ENCODE measurements around the gene PARP14. TPM values are rescaled to one million over a fixed set of nuclear protein-coding genes. Genes with fewer than 3 reads are reported as not detected.

Gene PARP14
- total and polyA plus RNA-seq, 11 donors, result 5.0 to 104 (median 12.5) TPM

DNA sequence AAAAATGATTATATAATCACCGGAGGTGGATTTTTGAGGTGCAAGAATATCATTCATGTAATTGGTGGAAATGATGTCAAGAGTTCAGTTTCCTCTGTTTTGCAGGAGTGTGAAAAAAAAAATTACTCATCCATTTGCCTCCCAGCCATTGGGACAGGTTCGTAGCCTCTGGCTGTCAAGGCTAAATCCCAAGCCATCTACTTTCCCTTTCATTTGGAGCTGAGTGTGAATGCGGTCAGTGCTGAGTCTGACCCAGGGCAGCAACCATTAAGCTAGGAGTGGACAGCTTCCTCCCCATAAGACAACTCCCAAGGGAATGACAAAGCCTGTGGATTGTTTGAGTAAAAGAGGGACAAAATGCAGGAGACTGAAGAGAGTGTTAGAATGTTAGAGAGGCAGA, 33.6 kb downstream of the PARP14 start:
- intact Hi-C loops (cut with DNase I), result no loop called here
- 62 to 74% (median 65%) methylated on average over 3 of the region's 3 CpGs for WGBS, 4 donors
- H3K36me3 ChIP-seq, result peaks cover 0 to 89% (median 37%) of the 10 kb centered on the region in 9 donors
- H3K4me3 ChIP-seq, result no peak overlapping the region
- no peak overlapping the region for H3K27ac ChIP-seq
- DNase-seq, result no peak
- H3K4me1 ChIP-seq, result peaks cover 0 to 9% (median 0%) of the 10 kb centered on the region in 12 donors
- no peak for TF ChIP-seq POLR2A (IDR thresholded peaks at IDR 0.05)
- TF ChIP-seq, protein P1, sequence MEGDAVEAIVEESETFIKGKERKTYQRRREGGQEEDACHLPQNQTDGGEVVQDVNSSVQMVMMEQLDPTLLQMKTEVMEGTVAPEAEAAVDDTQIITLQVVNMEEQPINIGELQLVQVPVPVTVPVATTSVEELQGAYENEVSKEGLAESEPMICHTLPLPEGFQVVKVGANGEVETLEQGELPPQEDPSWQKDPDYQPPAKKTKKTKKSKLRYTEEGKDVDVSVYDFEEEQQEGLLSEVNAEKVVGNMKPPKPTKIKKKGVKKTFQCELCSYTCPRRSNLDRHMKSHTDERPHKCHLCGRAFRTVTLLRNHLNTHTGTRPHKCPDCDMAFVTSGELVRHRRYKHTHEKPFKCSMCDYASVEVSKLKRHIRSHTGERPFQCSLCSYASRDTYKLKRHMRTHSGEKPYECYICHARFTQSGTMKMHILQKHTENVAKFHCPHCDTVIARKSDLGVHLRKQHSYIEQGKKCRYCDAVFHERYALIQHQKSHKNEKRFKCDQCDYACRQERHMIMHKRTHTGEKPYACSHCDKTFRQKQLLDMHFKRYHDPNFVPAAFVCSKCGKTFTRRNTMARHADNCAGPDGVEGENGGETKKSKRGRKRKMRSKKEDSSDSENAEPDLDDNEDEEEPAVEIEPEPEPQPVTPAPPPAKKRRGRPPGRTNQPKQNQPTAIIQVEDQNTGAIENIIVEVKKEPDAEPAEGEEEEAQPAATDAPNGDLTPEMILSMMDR (IDR thresholded peaks at IDR 0.05), result no peak
- H3K9me3 ChIP-seq, result peaks cover 0 to 7% (median 0%) of the 10 kb centered on the region in 12 donors
- H3K27me3 ChIP-seq, result no peaks in the 10 kb centered on the region
- peak in 2 of 4 donors; percentile 20 to 76 for ATAC-seq

DNA sequence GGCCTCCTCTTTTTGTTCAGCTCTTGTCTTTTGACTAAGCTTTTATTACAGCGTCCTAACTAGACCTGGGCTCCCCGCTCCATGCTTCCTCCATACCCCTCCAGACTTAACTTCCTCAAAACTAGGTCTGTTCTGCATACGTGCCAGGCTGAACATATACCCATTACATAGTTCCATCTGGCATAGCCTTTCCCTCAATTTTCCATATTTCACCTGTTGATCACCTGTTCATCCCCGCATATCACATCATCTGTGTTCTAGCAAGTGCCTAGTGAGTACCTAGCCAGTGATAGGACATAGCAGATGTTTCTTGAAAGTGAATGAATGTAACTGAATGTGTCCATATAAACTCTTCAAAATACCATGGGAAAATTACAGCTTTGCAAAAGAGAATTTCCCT, 36.0 kb downstream of the PARP14 start:
- DNase-seq, result no peak
- peaks cover 0 to 6% (median 0%) of the 10 kb centered on the region in 12 donors for H3K4me1 ChIP-seq
- no peaks in the 10 kb centered on the region for H3K9me3 ChIP-seq
- TF ChIP-seq, protein P1 (IDR thresholded peaks at IDR 0.05), result no peak
- TF ChIP-seq POLR2A (IDR thresholded peaks at IDR 0.05), result no peak
- no peak overlapping the region for H3K4me3 ChIP-seq
- no peak for ATAC-seq
- H3K36me3 ChIP-seq, result peaks cover 0 to 100% (median 45%) of the 10 kb centered on the region in 9 donors
- H3K27ac ChIP-seq, result no peak overlapping the region
- H3K27me3 ChIP-seq, result no peaks in the 10 kb centered on the region
- intact Hi-C loops (cut with DNase I), result no loop called here
- WGBS, 4 donors, result 89 to 95% (median 94%) methylated on average over 4 of the region's 4 CpGs

DNA sequence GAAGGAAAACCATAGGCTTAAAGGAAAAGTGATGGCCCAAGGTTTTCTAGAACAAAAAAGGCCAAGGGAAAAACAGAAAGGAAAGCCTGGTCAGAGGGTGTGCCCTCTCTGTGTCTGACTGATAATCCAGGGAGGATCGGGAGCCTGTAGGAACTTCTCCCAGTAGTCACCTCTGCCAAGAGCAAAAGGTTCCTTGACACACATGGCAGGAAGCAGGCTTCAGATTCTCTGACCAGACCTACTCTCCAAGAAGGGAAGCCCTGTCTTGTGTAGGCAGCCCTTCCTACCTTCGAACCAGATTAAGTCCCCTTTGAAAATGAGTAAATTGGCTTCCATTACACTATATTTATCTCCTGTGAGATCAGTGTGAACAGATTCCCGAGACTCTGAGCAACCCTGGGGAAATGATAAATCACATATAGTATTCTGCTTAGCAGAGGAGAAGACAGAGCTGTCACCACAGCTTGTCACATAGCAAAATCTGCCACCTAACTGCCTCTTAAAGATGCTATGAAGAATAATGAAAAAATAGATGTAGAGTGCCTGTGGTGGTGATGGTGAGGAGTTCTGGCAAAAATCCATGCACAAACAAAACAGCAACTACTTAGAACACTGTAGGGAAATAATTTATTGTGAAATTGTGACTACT, 38.8 kb downstream of the PARP14 start:
- H3K27ac ChIP-seq, result no peak overlapping the region
- H3K27me3 ChIP-seq, result no peaks in the 10 kb centered on the region
- no peak overlapping the region for H3K4me3 ChIP-seq
- H3K9me3 ChIP-seq, result no peaks in the 10 kb centered on the region
- 60 to 79% (median 69%) methylated on average over 3 of the region's 3 CpGs for WGBS, 4 donors
- DNase-seq (no peak), ATAC-seq (no peak)
- no peak for TF ChIP-seq POLR2A (IDR thresholded peaks at IDR 0.05)
- TF ChIP-seq, protein P1 (IDR thresholded peaks at IDR 0.05), result no peak
- peaks cover 0 to 93% (median 35%) of the 10 kb centered on the region in 9 donors for H3K36me3 ChIP-seq
- H3K4me1 ChIP-seq, result no peaks in the 10 kb centered on the region
- intact Hi-C loops (cut with DNase I), result no loop called here

DNA sequence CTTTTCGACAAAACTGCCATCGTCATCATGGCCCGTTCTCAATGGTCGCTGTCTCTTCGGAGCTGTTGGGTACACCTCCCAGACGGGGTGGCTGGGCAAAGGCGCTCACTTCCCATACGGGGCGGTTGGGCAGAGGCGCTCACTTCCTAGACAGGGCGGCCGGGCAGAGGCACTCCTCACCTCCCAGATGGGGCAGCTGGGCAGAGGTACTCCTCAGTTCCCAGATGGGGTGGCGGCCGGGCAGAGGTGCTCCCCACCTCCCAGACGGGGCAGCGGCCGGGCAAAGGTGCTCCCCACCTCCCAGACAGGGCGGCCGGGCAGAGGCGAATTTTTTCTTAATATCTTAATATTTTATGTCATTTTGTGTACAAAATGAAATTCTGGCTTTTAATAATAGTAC, 44.5 kb downstream of the PARP14 start:
- H3K36me3 ChIP-seq, result peaks cover 0 to 52% (median 32%) of the 10 kb centered on the region in 9 donors
- H3K27ac ChIP-seq, result no peak overlapping the region
- no peaks in the 10 kb centered on the region for H3K9me3 ChIP-seq
- no peak for TF ChIP-seq POLR2A (IDR thresholded peaks at IDR 0.05)
- TF ChIP-seq, protein P1 (IDR thresholded peaks at IDR 0.05), result no peak
- no peaks in the 10 kb centered on the region for H3K27me3 ChIP-seq
- no peak for ATAC-seq
- WGBS, 4 donors, result 97 to 99% (median 97%) methylated on average over 15 to 20 of the region's 20 CpGs
- DNase-seq, result peak in 1 of 5 donors; percentile 51
- intact Hi-C loops (cut with DNase I), result no loop called here
- H3K4me3 ChIP-seq, result no peak overlapping the region
- H3K4me1 ChIP-seq, result no peaks in the 10 kb centered on the region
